T-helper 22 cell (primary cell): ENCODE data around the gene ZDHHC11.
"Not testable (repeated sequence)": the region's sequence is repeated elsewhere in the genome, so short reads cannot be mapped to it uniquely, and the experiment has no call there.

Experiments
- DNase-seq: peaks from one replicate; pipeline ENCODE4 v3.0.0-alpha.2; 2020; ENCODE audit warnings: low read depth

ZDHHC11 gene

DNA sequence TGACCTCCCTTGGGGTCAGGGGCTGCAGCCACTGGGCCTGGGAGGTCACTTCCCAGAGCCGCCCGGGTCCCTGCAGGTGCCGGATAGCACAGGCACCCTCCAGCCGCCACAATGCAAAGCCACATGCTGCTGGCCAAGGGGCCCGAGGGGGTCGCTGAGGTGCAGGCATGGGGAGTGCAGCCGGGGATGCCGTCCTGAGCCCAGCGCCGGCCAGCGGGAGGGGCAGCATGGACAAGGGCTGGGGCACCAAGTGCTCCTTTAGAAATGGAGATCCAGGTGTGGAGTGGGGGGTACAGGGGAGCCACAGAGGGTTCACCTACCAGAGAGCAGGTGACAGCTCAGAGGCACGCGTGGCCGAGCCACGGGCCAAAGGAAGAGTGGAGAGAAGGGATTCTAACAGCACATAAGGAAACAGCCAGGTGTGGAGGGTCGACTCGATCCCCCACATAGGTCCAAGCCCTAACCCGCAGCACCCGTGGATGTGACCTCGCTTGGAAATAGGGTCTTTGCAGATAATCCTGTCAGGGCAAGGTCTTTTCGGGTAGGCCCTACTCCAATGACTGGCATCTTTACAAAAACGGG is 90.9 kb downstream of the ZDHHC11 start:
- DNase-seq = no peak

DNA sequence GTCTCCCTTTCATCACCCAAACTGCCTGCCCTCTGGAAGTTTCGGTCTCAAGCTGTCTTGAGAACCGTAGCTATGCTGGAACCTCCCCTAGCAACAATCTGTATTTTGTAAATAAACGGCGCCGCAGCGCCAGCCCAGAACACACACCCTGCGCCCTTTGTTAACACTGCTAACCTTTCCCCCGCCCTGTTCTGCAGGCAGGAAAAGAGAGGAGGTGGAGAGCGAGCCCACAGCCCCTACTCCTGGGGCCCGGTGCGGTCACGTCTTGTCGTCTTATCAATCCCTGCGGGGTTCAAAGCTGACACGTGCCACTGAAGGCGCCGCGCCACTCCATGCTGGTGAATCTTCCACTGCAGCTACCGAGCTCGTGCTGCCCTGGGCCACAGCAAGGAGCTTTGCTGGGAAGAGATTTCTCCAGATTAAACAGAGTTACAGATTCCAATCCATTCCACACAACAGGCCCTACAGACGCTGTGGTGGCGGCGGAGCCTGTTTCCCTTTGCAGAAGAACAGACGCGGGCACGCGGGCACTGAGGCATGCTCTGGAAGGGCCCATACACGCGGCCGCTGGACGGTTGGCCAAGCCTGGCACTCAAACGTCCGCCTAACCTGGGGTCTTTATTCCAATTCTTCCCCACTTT is 91.6 kb downstream of the ZDHHC11 start:
- DNase-seq = peak; percentile 85

DNA sequence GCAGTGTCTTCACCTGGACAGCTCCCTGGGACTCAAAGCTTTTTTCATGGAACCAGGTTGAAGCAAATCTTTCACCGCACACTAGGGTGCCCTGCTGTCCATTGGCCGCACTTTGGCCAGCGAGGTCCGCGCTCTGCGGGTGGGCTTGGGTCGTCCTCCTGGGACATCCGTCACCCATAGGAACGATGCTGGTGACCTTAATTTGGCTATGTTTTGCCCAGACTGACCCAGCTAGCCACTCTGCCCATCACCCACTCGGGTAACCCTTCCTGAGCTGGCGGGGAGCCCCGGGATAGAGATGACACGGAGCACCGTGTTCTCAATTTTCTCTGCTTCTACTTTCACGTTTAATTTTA is 92.1 kb downstream of the ZDHHC11 start:
- DNase-seq = no peak

DNA sequence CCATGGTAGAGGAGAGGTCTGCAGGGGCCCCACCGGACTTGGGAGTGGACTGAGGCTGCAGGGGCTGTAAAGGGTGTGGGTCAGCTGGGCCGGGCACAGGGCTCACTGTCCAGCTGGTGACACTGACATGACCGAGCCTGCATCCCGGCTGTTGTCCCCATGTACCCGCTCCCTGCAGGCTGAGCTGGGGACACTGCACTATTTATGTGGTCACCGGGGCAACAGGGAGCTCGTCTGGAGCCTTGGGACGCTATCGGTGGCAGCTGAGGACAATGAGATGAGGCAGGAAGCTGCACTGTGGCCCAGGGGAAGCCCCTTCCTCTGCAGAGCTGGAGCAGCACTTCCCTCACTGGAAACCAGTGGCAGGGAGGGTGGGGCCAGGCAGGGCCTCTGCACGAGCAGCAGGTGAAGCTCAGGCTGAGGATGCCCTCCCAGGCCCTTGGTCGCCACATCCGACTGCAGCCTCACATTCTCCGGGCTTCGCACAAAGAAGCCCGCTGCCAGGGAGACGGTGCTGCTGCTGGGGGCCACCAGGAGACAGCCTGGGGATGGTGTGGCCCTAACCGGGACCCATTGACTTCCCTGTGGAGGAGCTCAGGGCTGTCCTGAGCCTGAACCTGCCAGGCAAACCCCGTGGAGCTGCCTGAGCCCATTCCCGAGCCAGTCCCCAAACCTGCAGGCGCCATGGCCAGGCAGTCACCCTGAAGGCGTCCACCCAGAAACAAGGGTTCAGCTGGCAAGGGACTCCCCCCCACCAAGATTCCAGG is 92.7 kb downstream of the ZDHHC11 start:
- DNase-seq = peak; percentile 59

- no peak for DNase-seq
Measured at GRCh38 chr5:757346-757930, 93.3 kb downstream of the ZDHHC11 start.

- DNase-seq = peak; percentile 54
Measured at GRCh38 chr5:756865-757345, 93.9 kb downstream of the ZDHHC11 start.

DNA sequence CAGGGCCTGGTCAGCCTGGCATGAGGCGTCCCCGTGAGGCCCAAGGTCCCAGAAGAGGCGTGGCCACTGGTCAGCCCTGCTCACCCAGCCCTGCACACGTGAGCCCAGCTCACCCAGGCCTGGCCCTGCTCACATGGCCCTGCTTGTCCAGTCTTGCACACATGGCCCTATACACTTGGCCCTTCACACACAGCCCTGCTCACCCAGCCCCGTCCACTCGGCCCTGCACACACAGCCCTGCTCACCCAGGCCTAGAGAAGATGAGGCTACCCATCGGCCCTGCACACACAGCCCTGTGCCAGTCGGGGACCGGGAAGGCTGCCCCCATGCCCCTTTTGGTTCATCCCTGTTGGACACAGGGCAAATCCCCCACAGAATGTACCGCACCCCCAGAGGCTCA is 94.6 kb downstream of the ZDHHC11 start:
- DNase-seq = no peak

GRCh38 chr5:754143-754632 is 96.6 kb downstream of the ZDHHC11 start:
- DNase-seq = not testable (repeated sequence)

DNA sequence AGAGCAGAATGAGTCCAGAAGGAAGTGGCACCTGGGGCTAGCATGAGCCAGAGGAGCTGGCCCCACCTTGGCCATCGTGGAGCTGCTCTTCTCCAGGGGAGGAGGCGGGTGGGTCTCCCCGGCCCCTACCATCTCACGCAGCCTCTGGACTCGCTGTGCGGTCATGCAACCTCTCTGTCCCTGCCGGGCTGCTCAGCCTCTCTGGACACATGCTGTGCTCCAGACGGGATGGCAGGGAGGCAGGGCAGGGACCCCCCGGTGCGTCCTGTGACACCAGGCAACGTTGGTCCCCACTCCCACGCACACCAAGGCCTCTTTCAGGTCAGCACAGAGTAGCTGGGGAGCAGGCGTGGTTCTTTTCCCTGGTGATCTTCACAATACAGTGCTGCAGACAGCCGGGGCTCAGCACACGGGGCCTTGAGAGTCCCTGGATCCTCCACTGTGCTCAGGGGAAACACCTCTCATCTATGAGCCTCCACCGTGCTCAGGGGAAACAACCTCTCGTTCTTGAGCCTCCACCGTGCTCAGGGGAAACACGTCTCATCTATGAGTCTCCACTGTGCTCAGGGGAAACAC is 97.1 kb downstream of the ZDHHC11 start:
- DNase-seq = not testable (repeated sequence)

DNA sequence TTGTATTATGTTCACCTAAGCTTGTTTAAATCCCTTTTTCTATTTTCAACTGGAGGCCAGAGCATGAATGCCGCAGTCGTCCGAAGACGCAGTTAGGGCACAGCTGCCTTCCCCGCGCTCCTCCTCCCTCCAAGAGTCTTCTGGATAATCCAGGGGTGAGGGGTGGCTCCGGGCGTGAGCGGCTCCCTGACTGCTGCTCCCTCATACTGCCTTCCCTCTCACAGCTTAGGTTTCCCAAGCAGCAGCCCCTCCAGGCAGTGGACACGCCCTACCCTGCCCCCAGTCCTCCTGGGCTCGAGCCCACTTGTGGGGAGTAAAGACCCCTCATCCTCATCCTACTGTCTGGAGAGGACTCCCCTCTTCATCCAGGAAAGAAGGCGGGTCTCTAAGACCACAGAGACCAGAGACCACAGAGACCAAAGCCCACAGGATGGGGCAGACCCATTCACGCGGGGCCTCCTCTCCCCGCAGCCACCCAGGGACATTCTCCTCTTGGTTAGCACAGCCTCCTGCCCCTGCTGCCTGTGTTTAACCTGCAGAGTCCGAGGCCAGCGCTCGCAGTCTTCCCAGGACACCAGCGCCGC is 98.2 kb downstream of the ZDHHC11 start:
- DNase-seq = not testable (repeated sequence)

GRCh38 chr5:751992-752391 is 98.8 kb downstream of the ZDHHC11 start:
- not testable (repeated sequence) for DNase-seq

DNA sequence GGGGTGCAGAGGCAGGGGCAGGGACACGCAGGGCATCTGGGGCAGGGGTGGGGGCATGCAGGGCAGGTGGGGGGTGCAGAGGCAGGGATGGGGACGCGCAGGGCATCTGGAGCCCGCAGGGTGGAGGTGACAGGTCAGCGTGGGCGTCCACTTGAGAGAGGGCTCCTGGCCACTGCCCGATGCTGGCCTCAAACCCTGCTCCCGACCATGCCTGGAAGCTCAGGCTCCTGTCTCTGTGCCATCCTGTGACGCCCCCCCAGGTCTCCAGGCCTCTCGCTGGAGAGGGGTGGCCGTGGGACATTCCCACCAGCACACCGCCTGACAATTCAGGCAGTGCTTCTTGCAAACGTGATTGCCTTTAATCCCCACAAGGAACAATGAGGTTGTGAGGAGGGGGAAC is 99.3 kb downstream of the ZDHHC11 start:
- no peak for DNase-seq

DNA sequence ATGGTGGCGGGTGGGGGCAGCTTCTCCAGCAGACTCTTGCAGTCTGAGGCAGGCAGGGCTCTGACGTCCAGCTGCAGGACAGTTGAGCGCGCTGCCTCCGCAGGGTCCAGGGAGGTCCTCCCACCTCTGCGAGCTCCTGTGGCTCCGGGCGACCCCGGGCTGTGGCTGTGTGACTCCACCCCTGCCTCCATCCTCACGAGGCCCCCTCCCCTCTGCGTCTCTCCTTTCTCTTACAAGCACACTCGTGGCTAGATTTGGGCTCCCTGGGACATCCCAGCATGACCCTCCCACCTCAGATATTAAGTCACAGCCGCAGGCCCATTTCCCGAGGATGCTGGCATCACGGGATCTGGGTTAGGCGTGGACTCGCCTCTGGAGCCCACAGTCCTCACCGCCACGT is 100.6 kb downstream of the ZDHHC11 start:
- not testable (repeated sequence) for DNase-seq

DNA sequence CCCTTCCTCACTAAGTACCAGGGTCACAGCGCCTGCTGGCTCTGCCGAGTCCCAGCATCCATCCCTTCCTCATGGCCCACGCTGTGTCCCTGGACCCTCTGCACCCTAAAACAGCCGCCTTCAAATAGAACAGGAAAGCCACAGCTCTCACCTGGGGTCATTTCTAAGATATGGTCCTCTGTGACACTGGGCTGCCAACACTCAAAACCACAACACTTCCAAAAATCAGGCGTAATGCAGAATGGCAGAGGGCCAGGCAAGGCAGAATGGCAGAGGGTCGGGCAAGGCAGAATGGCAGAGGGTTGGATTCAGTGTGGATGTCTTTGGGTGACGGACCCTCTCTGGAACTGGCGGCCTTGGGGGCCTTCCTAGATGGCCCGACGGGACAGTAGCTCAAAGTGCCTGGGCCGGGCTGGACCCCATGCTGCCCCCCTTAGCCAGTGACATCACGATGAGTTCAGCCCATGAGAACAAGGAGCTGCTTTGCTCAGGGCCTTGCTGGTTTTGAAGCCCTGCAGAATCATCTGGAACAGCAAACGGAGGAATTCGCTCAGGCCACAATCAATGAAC is 101.6 kb downstream of the ZDHHC11 start:
- no peak for DNase-seq

DNA sequence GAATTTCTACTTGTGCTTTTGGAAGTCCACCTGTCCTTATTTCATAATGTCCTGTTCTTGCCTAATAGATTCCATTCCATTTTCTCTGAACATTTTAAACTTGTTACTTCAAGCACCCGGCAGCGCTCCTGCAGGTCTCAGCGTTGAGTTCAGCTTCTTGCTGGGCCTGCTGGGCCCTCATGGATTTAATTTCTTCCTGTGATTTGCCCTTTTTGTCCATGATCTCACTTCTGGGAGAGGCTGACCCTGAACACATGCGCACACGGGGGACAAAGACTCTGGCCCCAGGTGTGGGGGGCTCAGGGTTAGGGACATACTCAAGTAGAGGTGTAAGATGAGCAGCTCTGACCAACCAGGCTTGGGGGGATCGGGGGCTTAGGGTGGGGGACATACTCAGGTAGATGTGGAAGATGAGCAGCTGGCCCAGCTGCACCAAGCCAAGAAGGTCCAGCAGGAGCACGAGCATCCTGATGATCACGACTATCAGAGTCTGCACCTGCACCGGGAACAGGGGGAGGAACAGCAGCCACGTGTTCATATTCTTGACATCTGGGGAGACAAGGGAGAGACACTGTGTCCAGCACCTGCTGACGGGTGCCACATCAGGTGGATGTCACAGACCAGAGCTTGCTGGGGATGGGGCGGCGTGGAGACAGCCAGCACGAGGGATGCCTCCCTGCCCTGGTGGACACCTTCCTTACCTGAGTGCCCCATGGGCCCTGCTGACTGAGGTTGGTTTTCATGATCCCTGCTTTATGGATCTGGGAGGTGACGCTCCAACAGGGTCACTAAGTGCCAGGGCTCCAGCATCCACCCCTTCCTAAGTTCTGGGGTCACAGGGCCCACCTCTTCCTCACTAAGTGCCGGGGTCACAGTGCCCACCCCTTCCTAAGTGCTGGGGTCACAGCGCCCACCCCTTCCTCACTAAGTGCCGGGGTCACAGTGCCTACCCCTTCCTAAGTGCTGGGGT is 102.5 kb downstream of the ZDHHC11 start:
- not testable (repeated sequence) for DNase-seq

GRCh38 chr5:747303-747844 is 103.4 kb downstream of the ZDHHC11 start:
- not testable (repeated sequence) for DNase-seq

GRCh38 chr5:746258-746761 is 104.5 kb downstream of the ZDHHC11 start:
- no peak for DNase-seq
